NCI-H2196 (cell line): ENCODE results near the gene ANKMY1.

Experiments used
- DNase-seq: peaks from one replicate; lab custom pipeline; 2025; ENCODE audit not compliant: unreplicated experiment; lab: John Stamatoyannopoulos, UW

The ANKMY1 gene

DNA sequence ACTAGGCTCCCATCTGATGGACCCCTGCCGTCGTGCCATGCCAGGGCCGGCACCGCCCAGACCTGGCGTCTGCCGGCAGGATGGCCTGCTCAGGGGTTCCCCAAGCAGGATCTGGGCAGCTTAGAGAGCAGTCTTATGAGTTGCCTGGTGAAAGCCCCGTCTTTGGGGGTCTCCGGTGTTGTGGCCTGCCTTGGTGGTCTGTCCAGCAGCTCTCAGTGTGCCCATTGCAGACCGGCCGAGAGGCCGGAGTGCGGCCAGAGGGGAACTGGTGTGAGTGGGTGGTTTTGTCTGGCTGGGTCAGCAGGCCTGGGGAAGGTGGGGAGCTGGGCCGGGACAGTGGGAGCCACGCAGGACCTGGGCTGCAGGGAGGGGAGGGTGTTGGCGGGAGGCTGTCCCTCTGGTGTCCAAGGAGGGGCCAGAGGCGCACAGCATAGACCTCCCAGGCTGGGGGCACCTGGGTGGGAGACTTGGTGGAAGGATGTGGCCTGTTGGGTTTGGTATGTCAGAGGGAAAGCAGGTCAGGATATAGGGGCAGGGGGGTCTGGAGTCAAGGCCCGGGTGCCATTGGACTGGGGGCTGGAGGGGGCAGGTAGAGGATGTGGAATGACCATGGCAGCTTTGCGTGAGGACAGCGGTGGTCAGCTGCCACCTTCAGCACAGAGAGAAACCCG, 105.9 kb downstream of the ANKMY1 start:
- DNase-seq: no peak

DNA sequence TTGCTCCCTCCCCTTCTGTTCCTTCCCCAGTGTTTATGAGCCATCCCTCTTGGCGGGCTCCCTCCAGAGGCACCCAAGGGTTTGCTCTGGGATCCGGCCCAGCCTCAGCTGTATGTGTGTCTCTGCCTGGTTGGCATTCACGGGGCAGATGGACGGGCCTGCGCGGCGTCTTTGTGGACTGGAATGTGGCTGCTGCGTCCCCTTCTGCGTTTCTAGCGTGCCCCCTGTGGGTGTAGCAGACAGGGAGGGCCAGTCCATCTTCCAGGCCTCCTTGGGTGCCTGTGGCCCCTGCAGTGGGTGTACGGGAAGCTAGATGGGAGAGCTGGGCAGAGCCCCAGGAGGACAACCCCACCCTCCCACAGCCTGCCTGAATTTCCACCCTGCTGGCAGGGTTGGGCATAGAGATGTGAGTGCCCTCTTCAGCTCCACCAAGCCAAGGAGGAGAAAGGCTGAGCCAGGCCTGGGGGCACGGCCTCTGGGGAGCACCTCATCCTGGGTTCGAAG, 106.6 kb downstream of the ANKMY1 start:
- no peak for DNase-seq

DNA sequence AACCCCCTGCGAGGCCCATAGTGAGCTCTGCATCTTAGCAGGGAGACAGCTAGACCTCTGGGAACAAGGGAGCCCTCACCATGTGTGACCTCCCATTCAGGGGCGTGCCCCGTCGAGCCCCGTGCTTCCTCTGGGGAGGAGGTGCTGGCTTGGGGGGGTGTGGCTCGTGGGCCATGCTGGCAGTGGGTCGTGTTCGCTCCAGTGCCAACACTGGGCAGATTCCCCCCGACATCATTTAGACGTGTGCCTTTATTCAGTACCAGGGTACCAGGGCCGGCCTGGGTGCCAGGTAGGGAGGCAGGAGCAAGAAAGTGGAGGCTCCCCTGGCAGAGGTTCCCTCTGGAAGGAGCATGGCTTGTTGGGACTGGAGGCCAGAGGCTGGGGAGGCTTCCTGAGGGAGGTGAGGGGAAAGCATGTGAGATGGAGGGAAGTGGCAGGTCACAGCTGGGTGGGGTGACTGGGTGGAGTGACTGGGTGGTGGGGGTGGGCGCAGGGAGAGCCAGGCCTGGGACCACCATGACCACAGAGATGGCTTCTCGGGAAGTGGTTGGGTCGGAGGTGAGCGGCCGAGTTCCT, 107.2 kb downstream of the ANKMY1 start:
- DNase-seq: no peak

DNA sequence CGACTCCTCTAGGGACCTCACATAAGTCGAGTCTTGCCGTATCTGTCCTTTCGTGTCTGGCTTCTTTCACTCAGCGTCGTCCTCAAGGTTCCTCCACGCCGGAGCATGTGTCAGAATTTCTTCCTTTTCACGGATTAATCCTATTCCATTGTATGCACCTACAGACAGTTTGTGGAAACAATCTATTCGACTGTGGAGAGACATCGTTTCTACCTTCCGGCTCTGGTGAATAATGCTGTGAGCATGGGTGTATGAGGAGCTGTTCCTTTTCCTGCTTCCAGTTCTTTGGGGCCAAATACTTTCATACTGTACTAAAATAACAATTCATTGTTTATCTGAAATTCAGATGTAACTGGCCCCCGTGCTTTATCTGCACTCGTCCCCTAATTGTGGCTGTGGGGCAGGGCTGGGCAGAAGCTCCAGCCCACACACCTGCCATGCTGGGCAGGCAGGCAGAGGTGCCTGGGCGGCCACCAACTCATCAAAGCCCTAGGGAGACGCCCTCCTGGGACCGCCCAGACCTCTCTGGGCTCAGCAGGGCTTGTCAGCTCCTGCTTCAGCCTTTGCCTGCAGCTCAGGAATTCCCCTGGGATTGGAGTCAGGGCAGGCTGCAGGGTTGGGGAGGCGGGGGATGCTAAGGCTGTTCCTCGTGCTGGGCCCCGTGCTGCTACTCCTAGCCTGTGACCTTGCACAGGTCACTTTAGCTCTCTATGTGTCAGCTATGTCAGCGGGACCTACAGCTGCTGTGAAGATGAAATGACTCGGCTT, 107.8 kb downstream of the ANKMY1 start:
- no peak for DNase-seq

DNA sequence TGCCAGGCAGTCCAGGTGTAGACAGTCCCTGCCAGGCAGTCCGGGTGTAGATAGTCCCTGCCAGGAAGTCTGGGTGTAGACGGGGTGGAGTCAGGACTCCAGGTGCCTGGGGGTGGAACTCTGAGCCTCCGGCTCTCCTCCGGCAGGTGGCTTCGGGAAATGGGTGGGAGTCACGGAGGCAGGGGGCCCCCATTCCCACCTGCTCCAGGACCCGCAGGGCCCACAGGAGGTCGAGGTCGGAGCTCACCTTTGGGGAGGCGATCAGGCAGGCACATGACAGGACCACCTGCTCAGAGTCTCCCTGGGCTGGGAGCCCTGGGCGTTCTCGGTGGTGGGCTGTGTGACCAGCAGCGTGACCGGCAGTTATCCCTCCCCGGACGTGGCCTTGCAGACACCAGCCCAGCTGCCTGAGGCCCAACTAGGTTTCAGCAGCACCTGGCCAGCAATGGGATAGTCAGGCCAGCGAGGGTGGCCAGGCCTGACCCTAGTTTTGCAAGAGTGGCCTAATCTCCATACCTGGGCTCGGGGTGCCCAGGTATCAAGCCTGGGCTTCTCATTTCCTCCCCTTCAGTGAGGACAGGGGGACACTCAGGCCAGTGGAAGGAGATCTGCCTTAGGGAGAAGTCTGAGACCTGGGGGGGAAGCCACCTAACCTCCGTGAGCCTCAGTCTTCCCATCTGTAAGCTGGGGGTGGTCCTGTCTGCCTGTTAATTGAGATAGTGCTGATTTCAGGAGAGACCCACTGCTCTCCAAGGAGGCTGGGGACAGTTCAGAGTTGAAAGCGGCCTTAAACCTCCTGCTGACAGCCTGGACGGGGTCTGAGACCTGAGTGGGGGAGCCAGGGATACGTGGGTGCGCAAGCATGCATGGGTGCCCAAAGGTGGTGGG, 109.2 kb downstream of the ANKMY1 start:
- peak; percentile 9 for DNase-seq

DNA sequence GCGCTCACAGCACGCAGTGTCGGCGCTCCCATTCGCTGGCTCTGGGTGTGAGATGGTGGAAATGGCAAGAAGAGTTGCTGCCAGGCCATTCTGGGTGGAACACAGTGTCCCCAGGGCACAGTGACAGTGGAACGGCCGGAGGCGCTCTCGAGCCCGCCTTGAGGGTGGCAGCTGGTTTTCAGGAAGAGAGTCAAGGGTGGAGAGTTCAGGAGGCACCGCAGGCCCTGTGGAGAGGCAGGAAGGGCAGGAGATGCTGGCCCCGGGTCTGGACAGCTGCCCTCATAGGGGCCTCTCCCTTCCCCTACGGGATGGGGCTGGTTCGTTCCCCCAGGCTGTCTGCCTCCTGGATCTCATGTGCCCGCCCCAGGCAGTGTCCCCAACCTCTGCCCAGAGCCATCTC, 109.9 kb downstream of the ANKMY1 start:
- no peak for DNase-seq

DNA sequence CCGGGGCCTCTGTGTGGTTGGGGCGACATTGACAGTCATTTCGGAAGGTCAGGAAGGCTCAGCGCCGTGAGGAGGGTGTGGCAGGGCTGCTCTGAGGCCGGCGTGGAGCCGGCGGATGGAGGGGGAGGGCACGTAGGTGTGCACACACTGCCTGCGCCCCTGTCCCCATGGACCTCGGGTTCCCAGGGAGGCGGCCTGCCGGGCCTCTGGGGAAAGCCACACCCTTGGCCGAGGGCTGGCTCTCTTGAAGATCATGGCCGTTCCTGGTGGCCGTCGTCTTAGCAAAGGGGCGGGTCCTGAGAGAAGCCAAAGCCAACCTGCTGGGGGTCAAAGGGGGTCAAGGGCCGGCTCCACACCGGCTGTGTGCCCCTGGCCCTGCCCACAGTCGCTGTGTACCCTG, 110.5 kb downstream of the ANKMY1 start:
- no peak for DNase-seq

DNA sequence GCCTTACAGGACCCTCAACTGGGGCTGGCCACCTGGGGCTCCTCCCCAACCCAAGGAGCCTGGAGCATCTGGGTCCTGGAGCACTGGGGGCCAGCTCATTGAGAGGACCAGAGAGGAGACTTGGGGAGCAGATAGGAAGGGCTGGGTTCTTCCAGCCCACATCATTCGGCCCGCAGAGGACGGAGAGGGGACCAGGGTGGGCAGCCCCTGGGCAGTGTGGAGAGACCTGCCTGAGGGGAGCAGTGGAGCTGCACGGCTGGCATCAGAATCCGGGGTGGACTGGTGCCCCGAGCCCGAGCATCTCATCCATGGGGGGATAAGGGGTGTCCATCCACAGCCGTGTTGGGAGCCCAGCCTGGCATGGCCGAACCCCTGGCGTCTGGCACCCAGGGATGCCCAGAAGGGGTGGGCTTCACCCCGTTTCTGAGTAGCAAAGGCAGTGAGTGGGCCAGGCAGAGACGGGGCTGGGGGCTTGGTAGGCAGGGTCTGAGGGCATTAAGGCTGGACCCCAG, 111.1 kb downstream of the ANKMY1 start:
- no peak for DNase-seq

DNA sequence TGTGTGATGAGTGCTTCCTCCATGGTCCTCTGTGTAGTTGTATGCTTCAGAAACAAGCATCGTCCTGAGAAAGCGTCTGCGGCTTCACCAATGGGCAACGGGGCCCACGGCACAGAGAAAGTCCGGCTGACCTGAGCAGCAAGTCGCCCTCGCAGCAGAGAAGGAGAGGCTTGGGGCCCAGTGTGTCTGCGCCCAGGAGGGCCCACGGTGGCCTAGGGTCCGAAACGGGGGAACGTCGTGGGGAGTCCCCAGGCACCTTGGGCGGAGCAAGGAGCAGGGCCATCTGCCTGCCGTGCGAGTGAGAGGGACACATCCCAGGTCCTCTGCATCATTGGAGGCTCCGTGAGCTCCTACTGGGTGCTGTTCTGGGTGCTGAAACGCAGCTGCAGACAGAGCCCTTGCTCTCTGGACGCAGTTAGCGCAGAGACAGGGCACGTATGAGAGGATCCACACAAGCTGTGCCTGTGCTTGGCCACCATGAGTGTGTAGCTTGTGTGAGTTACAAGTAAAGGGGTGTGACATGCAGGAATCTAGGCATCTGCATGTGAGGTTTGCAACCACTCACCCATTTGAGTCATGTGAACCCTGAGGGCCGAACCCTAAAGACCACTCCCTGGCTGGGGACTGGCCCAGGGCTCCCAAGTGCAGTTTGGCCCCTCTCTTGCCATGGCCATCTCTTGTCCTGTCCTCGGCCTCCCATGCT, 111.7 kb downstream of the ANKMY1 start:
- DNase-seq: no peak

DNA sequence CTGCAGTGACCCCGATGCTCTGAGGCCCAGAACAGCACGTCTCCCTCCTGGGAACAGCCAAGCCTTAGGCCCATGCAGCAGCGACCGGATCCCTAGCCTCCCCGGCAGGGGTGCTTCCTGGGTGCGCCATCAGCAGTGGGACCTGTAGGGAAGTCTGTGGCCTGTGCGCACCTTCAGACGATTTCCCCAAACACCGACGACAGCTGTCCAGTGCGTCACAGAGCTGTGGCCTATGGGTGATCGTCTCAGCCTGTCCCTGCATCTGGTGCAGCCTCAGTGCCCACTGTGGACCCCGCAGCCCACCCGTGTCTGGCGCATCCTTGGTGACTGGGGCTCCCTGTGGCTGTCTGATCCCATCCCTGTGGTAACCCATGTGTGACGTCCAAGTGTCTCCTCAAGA, 113.3 kb downstream of the ANKMY1 start:
- DNase-seq: no peak

DNA sequence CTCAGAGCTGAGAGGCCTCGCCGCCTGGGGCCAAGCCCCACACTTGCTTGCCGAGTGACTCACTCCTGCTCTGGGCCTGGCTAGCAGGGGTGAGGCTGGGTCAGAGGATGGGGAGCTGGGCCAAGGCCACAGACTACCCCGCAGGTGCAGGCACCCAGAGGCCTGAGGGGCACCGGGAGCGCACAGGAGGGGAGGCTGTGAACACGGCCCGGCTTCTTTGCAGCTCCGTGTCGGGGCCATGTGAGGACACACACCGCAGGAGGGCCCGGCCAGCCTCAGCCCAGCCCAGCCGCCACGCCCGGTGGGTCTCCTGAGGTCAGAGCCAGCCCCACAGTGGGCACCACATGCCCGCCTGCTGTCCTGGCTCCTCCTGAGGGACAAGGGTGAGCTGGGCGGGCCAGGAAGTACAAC, 113.9 kb downstream of the ANKMY1 start:
- no peak for DNase-seq

DNA sequence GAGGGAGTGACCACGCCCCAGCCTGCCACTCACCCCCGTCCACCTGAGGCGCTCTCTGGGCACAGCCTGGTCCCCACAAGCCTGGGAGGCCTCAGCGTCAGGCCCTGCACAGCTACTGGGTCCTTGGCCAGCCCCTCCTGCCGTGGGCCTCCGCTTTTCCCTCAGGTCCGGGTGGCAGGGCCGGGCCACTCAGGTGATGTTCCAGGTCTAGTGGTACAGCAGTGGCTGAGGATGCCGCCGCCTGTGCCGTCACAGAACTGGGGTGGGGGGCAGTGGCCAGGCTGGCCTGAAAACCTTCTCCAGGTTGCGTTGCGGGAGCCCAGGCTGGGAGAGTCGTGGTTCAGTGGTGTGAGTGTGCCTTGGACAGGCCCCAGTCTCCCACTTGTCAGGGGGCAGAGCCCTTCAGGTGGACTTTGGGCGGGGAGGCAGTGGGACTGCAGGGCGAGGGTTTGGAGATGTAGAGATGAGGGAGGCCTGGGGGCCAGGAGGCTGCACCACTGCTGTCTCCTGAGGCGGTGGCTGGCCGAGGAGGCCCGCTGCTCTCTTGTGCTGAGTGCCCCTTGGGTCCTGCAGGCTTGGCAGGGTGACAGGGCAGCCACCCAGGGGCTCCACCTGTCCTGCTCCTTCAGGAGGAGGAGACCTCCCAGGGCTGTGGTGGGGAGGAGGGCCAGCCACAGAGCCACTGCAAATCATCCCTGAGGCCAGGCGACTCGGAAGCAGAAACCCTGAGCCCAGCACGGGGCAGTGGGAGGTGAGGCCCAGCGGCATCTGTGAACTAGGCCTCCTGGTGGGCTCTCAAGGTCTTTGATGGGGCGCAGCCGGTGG, 114.7 kb downstream of the ANKMY1 start:
- no peak for DNase-seq

DNA sequence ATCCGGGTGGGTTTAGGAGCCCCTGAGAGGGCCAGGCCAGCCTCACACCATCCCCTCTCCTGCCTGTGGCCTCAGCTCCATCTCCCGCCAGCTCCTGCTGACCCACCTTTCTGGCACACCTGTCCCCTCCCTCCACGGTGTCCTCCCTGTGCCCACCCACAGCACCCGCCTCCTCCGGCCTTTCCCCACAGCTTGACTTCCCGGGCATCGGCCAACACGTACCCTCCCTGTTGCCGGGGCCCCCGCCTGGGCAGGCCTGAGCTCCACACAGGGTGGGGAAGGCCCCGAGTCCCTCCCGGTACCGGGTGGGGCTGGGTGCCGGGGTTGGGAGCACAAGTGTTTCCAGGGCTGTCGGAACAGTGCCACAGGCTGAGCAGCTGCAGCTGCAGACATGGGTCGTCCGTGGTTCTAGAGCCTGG, 115.8 kb downstream of the ANKMY1 start:
- no peak for DNase-seq

DNA sequence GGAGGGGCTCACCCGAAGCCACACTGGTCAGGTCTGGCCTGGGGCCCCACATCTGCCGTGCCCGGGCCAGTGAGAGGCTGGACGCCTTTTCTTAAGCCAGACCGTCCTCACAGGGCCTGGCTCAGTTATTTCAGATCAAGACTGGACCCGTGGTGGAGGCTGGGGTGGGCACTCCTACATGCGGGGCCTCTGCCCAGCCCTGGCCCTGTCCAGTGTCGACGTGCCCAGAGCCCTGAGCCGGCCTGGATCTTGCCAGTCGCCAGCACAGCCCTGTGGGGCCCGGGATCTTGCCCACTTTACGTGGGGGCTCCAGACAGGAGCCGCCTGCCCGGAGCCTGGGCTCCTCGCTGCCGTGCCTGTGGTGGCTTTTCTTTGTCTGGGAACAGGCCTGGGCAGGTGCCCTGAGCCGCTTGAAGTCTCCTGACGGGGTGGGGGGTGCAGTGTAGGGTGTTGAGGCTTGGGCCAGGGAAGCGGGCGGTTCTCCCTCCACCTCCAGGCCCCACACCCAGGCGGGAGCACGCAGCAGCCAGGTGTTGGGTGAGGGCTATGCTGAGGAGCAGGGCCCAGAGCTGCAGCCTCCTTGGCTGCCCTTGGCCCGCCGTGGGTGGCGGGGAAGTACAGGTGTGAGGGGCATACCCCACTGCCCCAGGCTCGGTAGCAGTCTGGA, 116.3 kb downstream of the ANKMY1 start:
- DNase-seq: no peak

DNA sequence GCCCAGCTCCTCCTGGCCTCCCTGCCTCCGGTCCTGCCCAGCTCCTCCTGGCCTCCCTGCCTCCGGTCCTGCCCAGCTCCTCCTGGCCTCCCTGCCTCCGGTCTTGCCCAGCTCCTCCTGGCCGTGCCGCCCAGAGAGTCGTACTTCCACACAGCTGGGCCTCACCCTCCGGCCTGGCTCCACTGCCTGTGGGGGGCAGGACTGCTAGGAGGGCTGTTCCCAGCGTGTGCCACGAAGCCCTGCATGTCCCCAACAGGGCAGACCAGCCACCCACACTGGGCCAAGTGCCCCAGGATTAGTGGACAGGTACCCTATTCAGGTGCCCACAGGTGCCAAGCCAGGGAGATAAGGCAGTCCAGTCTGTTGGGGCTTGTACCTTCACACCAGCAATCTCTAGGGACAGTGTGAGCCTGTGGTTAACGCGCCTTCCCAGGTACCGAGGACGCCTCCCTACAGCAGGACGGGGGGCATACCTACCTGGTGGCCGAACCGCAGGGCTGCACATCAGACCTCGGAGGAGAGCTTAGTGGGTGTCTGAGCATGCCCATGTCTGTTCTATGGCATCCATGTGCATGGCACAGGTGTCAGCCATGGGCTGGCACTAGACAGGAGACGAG, 117.0 kb downstream of the ANKMY1 start:
- no peak for DNase-seq

DNA sequence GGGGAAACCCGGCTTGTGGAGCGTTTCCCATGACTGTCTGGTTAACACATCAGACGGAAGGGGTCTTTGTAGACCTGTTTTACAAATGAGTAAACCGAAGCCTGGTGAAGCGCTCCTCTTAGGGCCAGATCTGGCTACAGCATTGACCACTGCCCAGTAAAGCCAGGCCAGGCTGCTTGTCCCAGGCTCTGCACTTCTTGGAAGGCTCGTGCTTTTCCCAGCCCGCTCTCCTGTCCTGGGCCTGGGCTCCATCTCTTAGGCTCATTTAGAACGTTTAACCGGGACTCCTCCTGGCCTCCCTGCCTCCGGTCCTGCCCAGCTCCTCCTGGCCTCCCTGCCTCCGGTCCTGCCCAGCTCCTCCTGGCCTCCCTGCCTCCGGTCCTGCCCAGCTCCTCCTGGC, 117.5 kb downstream of the ANKMY1 start:
- no peak for DNase-seq

DNA sequence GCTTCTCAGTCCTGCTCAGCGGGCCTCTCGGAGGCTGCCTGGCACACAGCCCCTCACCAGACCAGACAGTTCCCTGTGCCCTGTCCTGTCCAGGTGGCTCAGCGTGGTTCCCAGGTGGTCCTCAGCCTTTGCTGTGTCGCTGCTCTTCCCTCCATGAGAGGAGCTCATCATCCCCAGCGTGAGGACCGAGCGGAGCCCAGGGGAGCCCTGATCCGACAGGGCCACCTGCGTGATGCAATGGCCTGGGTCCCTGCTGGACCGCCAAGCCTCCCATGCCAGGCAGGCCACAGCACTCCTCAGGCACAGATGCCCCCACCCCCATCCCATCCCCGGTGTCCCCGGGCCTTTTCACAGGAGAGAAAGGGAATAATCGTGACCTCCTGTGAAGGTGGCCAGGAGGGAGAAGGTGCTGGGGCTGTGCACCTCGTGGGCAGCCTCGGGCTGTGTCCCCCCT, 118.1 kb downstream of the ANKMY1 start:
- DNase-seq: no peak
